Stimulated activated CD4-positive, alpha-beta T cell treated with anti-CD3 and anti-CD28 coated beads, TNF-alpha, amount 100 ng/mL, for 1 hour (primary cell): Measurements from ENCODE around the gene DARS1.

Source experiments
- DNase-seq, 3 donors: peaks; one replicate each; pipeline ENCODE4 v3.0.0-alpha.2; 2020; ENCODE audit warnings: low read depth in 3 of 3, low spot score in 1 of 3

DARS1 gene

DNA sequence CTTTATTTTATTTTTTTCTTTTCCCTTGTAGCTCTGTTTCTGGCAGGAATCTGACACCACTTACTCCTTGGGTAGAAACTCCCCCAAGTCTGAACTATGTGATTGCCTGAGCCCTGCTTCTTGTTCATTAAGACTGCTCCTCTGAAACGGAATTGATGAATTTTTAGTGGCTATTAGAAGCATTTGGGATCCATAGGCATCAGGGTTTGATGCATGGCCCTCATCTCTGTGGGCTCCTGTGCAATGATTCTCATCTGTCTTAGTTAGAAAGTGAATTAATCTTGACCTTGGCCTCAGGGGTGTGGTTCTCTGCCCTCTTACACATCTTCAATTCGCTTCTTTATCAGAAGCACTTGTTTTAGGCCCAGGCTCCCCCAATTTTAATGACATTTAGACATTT, 31.0 kb upstream of the DARS1 start:
- no peak for DNase-seq

DNA sequence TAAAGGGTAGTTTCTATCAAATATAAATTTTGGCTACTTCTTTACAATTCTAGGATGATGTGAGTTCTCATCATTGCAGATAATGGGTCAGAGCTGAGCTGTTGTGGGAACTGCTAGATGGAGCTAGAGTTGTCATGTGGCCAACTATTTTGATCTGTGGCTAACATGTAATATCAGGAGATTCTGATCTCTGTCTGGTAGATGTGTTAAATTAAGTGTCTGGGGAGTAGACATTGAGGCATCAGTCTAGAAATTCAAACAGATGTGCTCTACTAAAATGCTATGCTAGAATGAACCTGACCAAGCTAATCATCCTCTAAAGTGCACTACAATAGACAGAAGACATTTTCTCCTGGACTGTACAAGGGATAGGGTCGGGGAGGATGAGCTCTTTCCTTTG, 30.3 kb upstream of the DARS1 start:
- no peak for DNase-seq

DNA sequence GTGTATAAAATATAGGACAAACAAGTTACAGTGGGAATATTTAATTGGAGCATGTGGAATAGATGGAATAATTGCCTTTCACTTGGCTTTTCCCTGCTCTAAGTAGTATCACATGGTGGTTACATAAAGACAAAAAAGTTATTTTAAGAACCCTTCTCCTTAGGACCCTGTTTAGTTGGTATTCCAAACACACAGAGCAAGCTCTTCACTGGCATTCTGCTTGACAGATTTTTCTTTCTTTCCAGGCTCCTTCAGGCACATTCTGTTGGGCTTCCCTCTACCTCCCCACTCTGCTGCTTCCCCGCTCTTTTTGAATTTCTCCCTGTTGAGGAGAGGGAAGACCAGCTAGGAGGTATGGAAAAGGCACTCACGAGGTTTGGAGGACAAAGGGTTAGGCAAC, 29.0 kb upstream of the DARS1 start:
- DNase-seq, result no peak

DNA sequence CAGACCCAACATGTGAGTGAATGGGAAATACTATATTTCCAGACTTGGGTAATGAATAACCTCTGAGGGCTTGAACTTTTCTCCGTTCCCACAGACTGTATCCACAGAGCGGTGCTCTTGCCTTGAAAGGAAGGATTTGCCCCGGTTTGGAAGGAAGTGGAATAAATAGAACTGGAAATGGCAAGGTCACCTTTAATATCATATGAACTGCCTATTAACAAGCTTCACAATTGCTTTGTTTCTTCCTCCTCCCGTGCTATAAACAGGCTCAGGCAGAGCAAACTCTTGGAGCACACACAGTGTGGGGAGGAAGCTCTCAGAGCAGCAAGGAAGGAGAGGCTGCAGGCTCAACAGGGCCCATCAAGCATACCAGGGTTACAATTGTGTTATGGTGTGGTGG, 28.5 kb upstream of the DARS1 start:
- DNase-seq, result no peak

DNA sequence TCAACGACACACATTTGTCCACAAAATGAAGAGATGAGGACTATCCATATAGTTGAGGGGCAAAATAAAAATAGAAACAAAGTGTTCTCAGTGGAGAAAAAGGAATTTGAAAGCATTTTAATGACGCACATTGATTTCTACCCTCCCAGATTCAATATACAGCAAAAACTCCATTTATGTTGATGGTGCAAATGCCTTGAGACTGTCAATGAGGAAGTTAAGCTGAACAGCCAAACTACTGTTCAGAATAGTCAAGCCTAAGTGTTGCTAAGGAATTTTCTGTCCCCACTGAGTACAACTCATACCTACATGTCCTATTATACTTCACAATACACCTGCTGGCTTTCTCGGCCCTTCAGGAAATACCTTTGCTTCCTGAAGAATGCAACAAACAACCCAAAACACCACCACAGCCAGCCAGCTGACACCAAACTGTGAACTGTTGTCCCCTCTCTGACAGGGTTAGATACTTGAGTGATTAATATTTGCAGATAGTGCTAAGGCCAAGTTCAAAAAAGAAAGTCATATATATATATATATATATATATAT, 27.8 kb upstream of the DARS1 start:
- no peak for DNase-seq

DNA sequence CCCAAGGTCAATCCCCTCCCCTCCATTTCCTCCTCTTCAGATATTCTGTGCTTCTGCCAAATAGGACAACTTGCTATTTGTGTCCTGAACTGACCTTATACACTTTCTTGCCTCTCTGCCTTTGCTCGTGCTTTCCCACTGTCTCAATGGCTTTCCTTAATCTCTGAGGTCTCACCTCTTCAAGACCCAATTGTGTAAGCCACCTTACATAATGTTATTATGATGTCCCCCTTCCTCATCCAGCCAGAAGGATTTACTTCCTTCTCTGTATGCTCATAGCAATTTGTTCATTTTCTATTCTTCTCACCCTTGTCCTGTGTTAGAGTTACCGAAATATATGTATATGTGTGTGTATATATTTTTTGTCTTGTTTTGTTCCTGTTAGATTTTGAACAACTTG, 26.9 kb upstream of the DARS1 start:
- DNase-seq, result no peak

DNA sequence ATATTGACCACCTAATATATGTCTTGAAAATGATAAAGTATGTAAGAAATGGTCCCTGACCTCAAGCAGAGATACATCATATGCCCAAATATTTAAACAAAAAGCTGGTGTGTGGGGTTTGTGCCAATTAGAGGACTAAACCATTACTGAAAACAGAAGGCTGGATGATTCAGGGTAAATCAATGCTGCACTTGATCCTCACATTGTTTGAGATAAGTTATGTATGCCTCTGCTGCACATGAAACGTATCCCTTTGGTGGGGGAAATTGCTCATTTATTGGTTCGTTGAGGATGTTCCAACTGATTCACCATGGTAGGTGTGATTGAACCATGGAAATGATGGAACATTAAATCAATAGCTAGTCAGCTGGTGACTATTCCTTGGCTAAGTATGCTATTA, 24.7 kb upstream of the DARS1 start:
- DNase-seq, result no peak

DNA sequence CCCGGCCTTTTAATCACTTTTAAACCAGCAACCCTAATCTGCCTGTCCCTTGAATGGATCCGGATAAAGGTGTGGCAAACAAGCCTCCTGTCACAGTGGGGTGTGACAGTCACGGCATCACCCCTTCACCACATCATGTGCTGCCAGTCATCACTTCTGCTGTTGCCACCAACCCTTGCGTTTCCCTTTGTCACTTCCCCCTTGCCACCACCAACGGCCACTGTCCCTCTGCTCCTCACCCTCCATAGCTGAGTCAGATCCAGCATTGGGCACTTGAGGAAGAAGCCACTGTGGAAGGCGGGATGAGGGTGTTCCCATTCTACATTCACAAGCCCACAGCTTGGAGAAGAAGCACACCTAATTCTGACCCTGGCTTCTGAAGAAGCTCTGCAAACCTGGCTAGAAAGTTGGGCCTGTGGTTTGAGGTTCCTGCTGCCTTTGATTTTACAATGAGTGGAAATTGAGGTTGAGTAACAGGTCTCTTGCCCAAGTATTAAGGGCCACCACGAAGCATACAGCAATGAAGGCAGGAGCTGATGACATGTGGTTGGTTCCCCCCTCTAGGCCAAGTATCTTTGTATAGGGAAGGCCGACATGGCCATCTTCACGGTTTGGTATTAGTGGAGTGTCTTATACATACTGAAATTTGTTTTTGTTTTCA, 22.9 kb upstream of the DARS1 start:
- DNase-seq, result peak in 2 of 3 donors; percentile 16 to 27

DNA sequence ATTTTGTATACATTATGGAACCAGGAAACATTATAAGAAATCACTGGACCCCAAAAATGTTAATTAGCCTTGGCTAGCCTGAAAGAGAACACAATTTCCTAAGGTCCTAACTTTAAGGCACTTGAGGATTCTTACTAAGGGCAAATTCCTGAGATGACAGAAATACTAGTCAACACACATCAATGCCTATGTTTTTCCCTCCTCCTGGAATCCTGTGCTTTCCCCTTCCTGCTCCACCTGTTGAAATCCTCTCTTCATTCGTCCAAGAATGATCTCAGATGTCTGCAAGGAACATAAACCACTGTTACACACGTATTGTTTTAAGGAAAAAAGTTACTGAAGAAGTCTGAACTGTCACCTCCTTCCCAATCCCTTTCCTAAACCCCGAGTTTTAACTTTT, 21.2 kb upstream of the DARS1 start:
- DNase-seq, result no peak

DNA sequence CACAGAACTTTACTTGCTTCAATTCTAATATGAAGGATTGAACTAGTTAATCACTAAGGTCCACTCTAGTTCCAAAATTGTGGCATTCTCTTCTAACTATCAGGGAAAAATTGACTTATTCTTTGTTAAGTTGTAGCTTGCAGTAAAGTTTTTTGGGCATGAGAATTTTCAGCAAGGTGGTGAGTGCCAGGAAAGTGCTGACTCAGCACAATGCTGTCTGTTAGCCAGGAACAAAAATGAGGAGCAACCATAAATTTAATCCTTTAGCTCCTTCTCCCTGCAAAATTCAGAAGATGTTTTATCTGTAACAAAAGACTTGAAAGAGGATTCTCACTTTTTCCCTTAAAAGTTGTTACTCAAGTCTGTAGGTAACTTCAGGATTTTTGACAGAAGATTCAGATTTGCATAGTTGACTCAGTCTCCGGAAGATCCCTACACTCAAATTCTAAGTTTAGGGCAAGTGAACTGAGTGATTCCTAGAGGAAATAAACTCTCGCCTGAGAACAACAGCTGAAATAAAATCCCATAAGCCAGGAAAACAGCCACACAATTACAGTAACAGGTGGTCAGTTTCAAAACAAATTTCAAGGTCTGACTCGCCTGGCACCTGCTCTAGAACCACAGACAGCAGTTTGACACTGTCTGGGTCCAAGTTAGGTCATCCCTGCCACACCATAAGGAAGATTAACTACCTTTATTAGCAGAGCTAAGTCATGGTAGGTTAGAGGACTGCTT, 20.2 kb upstream of the DARS1 start:
- DNase-seq, result no peak

DNA sequence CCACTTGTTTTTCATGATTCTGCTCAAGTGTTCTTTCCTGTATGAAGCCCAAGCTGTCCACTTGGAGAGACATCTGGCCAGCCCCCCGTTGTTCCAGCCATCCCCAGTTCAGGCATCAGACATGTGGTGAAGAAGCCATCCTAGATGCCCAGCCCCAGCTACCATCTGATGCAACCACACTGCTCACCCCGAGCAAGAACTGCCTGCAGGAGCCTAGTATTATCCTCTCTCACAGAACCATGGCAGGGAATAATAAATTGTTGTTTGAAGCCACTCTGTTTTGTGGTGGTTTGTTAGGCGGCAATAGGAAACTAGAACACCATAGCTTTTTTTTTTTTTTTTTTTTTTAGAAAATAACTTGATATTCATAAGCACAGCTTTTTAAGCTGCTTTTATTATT, 19.5 kb upstream of the DARS1 start:
- no peak for DNase-seq

DNA sequence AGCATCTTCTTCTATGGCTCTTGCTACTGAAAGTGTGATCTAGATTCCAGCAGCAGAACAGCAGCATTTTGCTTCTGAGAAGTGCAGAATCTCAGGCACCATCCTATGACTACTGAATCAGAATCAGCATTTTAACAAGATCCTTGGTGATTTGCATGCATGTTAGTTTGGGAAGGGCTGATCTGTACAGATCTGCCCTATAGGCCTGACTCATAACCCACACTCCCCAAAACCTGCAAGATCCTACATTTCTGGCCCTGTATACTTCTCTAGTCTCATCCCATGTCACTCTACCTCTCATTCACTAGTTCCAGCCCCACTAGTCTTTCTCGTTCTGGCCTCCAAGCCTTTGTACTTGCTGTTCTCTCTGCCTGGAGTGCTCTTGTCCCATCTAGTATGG, 15.7 kb upstream of the DARS1 start:
- DNase-seq, result no peak

DNA sequence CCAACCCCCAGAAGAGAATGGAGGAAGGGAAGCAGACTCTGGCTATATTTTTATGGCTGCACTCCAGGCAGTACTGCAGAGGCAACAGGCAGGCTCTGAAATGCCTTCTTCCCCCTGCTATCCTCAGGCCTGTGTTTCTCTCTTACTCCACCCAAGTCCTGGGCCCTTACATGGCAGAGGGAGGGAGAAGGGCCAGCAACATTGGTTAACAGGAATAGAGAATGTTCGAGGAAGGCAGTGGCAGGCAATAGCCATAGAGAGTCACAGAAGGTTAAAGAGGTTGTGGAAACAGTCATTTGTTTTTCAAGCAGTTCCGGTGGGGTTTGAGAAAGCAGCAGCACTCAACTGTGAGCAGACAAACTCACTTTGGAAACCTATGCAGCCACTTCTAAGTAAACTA, 15.1 kb upstream of the DARS1 start:
- DNase-seq, result no peak

DNA sequence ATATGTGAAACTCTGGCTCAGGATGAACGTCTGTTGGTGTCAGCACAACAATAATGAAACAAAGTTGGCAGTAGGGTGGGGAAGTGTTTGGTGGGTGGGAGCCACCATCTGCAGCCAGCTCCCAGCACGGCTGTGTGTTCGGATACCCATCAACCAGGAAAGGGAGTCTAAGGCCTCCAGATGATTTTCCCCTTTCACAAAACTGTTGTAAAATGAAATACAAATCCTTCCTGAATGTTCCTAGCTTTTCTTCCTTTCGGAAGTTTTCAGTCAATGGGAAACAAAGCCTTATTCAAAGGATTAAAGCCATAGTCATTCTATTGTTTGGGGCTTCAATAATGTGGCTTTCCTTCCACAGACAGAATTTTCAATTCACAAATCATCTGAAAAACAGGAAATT, 14.5 kb upstream of the DARS1 start:
- DNase-seq, result no peak

DNA sequence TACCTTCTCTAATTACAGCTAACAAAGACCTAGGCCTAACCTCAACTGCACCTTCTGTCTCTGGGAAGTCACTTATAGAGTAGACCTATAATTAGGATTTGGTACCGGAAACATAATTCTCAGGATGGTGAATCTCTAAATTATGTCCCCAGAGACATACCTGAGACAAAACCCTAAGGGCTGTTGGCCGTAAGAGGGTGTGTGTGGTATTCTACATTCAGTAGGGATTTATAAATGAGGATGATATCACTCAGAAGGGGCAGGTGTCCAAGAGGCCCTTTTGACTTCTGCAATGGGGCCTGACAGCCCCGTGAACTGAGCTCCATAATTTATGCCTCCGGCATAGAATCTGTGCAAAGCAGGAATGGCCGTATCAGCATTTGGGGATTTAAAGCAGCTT, 13.5 kb upstream of the DARS1 start:
- DNase-seq, result no peak

DNA sequence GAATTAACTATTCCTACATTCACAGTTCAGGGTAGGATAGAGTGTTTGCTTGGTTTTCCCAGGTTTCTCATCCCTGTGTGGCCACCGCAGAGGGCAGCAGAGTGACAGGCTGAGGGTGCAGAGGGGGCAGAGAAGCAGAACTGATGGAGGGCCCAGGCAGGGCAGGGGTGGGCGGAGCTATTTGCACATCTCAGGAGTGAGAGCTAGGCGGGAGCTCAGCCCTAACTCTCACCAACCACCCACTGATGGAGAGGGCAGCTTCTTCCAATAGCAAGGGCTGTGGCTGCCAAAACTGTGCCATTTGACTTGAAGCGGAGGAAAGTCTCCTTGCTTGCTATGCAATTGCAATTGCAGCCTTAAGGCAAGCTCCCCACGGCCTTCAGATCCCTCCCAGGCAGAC, 12.0 kb upstream of the DARS1 start:
- DNase-seq, result no peak

DNA sequence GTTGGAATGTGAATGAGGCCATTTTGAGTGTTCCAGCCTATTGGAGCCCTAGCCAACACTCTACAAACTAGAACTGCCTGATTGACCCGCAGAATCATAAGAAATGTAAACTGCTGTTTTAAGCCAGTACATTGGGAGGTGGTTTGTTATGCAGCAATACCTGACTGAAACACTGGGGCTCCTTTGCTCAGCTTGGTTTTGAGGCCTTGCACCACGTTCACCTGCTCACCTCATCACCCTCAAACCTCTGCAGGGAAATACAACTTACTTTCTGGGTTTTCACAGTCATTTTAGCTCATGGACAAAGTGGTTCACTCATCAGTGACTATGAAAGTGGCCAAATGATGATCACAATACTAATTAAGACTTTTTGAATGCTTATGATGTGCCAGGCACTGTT, 10.9 kb upstream of the DARS1 start:
- DNase-seq, result no peak

DNA sequence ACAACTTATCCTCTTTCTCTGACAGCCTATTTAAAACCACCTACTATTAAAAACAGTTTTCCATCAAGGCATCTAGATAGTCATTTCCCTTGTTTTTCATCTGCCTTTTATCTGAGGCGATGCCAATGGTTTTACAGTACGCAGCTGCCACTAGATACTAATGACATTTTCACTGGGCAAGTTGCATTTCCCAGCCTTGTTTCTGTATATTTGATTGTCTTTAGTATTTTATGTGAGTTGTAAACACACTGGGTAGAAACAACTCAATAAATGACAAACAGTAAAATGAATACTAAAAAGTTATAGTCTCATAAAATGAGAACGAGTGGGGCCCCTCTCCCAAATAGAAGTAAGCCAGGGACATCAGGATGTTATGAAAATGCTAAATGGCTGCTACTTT, 8.9 kb upstream of the DARS1 start:
- DNase-seq, result no peak

DNA sequence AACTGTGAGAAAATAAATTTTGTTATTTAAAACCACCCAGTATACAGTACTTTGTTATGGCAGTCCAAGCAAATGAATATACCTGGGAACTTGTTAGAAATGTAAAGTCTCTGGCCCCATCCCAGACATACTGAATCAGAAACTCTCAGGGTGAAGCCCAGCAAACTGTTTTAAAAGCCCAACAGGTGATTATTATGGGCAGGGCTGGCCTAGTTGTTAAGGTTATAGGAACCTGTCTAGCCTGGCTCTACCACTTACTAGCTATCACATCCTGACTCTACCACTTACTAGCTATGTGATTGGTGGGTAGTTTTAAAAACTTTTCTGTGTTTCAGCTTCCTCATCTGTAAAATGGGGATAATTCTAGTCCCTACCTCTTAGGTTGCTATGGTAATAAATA, 8.0 kb upstream of the DARS1 start:
- no peak for DNase-seq

DNA sequence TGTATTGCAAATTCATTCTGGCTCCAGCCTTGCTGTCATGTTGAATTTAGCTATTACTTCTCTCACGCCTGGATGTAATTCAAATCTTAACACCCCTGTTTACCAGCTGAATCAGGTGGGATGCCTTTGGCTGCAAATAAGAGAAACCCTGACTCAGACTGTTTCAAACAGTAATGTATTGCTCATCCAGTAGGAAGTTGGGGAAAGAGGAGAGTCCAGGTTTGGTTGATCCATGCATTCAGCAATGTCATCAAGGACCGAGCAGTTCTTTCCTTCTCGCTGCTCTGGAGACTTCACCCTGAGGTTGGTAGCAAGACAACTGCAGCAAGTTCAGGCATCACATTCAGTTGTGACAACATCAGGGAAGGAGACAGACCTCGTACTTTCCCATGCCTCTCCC, 6.4 kb upstream of the DARS1 start:
- DNase-seq, result no peak

DNA sequence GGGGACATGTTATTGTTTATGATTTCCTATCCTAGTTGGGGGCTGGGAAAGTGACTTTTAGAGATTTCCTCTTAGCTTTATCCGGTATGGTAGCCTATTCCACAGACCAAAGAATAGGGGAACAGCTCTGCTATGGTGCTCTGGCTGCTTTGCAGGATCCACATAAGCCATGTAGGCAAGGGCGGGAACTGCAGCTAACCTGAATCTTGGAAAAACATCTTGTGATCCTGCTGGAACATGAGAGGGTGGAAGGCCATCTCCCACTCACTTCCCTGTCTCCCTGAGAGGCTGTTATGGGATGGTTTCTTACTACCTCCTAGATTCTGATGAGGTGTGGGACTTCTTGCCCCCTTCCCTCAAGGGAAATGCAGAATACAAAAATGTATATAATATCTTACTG, 2.0 kb upstream of the DARS1 start:
- no peak for DNase-seq

DNA sequence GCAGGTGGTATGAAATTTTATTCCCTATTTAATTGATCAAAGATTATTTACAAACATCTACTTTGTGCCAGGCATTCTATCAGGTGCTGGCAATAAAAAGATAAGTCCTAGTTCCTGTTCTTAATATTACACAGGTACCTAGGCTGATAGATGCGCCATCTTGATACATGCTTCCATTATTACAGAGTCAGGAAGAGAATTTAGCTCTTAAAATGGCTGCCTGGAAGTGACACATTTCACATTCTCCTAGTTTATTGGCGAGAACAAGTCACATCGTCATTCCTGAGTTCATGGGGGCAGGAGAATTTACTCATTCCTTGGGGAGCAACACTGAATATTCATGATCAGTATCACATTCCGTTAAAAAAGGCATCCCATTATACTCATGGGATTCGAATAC, 1.1 kb upstream of the DARS1 start:
- no peak for DNase-seq

DNA sequence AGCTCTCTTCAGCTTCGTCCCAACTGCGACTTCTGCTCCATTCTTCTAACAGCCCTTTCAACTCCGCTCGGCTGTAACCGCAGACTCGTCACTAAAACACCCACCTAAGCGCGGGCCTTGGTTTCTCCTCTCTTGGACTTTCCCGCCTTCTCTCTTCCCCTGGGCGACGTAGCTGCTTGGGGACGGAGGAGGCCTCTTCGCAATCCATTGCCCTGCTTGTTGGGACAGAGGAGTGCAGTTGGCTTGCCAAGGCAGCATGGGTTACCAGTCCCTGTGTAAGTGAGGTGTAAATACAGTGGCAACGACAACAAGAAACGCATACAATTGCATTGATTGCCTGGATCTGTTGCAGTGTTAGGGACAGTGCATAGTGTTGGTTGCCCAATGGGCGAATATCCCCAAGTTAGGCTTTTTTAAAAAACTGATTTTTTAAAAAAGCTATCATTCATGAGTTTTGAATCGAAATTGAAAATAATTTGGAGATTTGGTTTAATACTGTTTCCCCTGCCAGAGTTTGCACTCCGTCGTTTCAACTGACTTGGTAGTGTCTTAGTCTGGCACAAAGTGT, 484 bp upstream of the DARS1 start:
- peak in 1 of 3 donors; percentile 37 for DNase-seq
